GM23248 (cell line): ENCODE results near the gene LSR. TPM values are rescaled to one million over a fixed set of nuclear protein-coding genes. Genes with fewer than 3 reads are reported as not detected.

ENCODE experiments used
- DNase-seq: peaks from one replicate; pipeline ENCODE4 v3.0.0-alpha.2; 2015
- H2AFZ ChIP-seq: fragments of 200-600 bp; sonication (generic); 2 replicates; pipeline ENCODE4 v1.6.1; 2016; ENCODE audit warnings: antibody characterized with exemption
- H3F3A ChIP-seq: fragments of 200-600 bp; sonication (generic); 2 replicates; pipeline ENCODE4 v1.6.1; 2016; ENCODE audit warnings: mild to moderate bottlenecking, antibody characterized with exemption, mixed run types; ENCODE audit not compliant: insufficient read depth
- H3K27ac ChIP-seq: fragments of 200-600 bp; sonication (generic); 2 replicates; pipeline ENCODE4 v1.5.1; 2016; ENCODE audit warnings: mild to moderate bottlenecking
- H3K27me3 ChIP-seq: fragments of 200-600 bp; sonication (generic); replicated peaks from 2 replicates; pipeline ENCODE4 v1.6.1; 2016; ENCODE audit warnings: mild to moderate bottlenecking; ENCODE audit not compliant: insufficient read depth
- H3K36me3 ChIP-seq: fragments of 200-600 bp; sonication (generic); 2 replicates; pipeline ENCODE4 v1.6.1; 2016; ENCODE audit warnings: low read depth, mild to moderate bottlenecking
- H3K4me1 ChIP-seq: fragments of 200-600 bp; sonication (generic); 2 replicates; pipeline ENCODE4 v1.6.1; 2016; ENCODE audit warnings: mild to moderate bottlenecking; ENCODE audit not compliant: insufficient read depth
- H3K4me2 ChIP-seq: fragments of 200-600 bp; sonication (generic); one replicate; pipeline ENCODE4 v1.6.1; 2016; ENCODE audit warnings: mild to moderate bottlenecking; ENCODE audit not compliant: unreplicated experiment
- H3K4me3 ChIP-seq: fragments of 200-600 bp; sonication (generic); 2 replicates; pipeline ENCODE4 v1.5.1; 2016; ENCODE audit warnings: mild to moderate bottlenecking
- H3K79me2 ChIP-seq: fragments of 200-600 bp; sonication (generic); 2 replicates; pipeline ENCODE4 v1.6.1; 2016; ENCODE audit warnings: mild to moderate bottlenecking; ENCODE audit not compliant: insufficient read depth
- H3K9ac ChIP-seq: fragments of 200-600 bp; sonication (generic); 2 replicates; pipeline ENCODE4 v1.6.1; 2016; ENCODE audit warnings: mild to moderate bottlenecking
- H3K9me2 ChIP-seq: fragments of 200-600 bp; sonication (generic); 2 replicates; pipeline ENCODE4 v1.6.1; 2016; ENCODE audit warnings: mixed run types, mild to moderate bottlenecking, moderate library complexity; ENCODE audit not compliant: insufficient read depth
- H3K9me3 ChIP-seq: fragments of 200-600 bp; sonication (generic); one replicate; pipeline ENCODE4 v1.6.1; 2017; ENCODE audit warnings: low read depth
- H4K20me1 ChIP-seq: fragments of 200-600 bp; sonication (generic); 2 replicates; pipeline ENCODE4 v1.6.0; 2016; ENCODE audit not compliant: insufficient read depth
- EZH2 ChIP-seq: fragments of 200-600 bp; sonication (generic); IDR thresholded peaks from 2 replicates; pipeline ENCODE4 v1.6.1; 2018; ENCODE audit warnings: antibody characterized with exemption, mild to moderate bottlenecking; ENCODE audit not compliant: insufficient read depth, poor library complexity, severe bottlenecking
- EZH2phosphoT487 ChIP-seq: fragments of 200-600 bp; sonication (generic); IDR thresholded peaks from 2 replicates; pipeline ENCODE4 v1.6.1; 2018; ENCODE audit warnings: antibody characterized with exemption, moderate library complexity, mild to moderate bottlenecking, low read depth; ENCODE audit not compliant: insufficient read depth
- WGBS, 2 experiments: methylation state at CpG; one replicate each; pipeline ENCODE4 v1.1.6; 2015 to 2017; ENCODE audit warnings: low lambda C conversion rate in 2 of 2, low coverage in 1 of 2; ENCODE audit errors: missing lambda C conversion rate in 2 of 2; 5-methylcytosine and 5-hydroxymethylcytosine counted together
- in situ Hi-C: fragments of 300-500 bp; cut with MboI; formaldehyde crosslinking; loops from 2 replicates; pipeline ENCODE4 v1.15.0; 2020
- polyA plus RNA-seq: library from polyadenylated mRNA; unstranded; fragments of >200 nt; fragmentation: Nextera tagmentation; extraction: Ambion mirVana; gene quantifications from 2 replicates; pipeline ENCODE4 v1.2.1, GENCODE V29; 2016
- total RNA-seq: library from RNA; depleted of rRNA; stranded (reverse); fragments of >200 nt; shearing (Covaris generic); gene quantifications from 2 replicates; pipeline ENCODE4 v1.2.3, GENCODE V29; 2014; rRNA removed

Gene LSR, protein sequence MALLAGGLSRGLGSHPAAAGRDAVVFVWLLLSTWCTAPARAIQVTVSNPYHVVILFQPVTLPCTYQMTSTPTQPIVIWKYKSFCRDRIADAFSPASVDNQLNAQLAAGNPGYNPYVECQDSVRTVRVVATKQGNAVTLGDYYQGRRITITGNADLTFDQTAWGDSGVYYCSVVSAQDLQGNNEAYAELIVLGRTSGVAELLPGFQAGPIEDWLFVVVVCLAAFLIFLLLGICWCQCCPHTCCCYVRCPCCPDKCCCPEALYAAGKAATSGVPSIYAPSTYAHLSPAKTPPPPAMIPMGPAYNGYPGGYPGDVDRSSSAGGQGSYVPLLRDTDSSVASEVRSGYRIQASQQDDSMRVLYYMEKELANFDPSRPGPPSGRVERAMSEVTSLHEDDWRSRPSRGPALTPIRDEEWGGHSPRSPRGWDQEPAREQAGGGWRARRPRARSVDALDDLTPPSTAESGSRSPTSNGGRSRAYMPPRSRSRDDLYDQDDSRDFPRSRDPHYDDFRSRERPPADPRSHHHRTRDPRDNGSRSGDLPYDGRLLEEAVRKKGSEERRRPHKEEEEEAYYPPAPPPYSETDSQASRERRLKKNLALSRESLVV
- total RNA-seq = not detected in 2 replicates
- polyA plus RNA-seq = 2.7 and 3.1 TPM in 2 replicates

DNA sequence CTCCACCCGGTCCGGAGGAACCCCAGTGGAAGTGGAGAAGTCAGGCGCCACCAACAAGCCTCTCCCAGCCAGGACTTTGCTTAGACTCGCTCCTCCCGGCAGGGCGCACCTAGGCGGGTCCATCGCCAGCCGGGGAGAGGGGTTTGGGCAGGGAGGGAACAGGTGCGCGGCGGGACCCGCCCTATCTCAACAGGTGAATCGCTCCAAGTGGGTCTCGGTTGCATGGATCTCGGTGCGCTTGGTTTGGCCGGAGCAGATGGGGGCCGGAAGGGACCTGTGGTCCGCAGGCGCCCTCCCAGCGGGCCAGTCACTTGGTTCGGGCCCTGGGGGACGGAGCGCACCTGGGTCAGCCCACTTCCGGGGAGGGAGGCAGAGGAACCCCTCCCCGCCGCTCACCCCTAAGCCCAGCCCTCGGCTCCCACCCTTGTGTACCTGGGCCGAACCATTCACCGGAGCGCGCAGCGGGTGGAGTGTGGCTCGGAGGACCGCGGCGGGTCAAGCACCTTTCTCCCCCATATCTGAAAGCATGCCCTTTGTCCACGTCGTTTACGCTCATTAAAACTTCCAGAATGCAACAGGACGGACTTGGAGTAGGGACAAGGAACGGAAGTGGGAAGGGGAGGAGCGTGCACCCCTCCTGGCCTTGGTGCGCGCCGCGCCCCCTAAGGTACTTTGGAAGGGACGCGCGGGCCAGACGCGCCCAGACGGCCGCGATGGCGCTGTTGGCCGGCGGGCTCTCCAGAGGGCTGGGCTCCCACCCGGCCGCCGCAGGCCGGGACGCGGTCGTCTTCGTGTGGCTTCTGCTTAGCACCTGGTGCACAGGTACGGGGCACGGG, at the start of gene LSR:
Gene LSR, plus strand, starts transcription at position 693 of the 836 bp plus-strand sequence. Its CDS starts 21 bp downstream, at position 714.
- H3K4me1 ChIP-seq = no peaks in the 10 kb centered on the region
- no peak within 1 kb of the TSS for H2AFZ ChIP-seq
- no peaks in the 10 kb centered on the region for H3K9me3 ChIP-seq
- no peaks in the 10 kb centered on the region for H3F3A ChIP-seq
- TF ChIP-seq EZH2phosphoT487 (no peak), EZH2 (no peak)
- 3 to 4% methylated on average over 63 to 68 of the region's 69 CpGs for WGBS, 2 experiments
- H3K36me3 ChIP-seq = no peaks in the 10 kb centered on the region
- no peak within 1 kb of the TSS for H3K4me3 ChIP-seq
- DNase-seq = no peak
- no peaks in the 10 kb centered on the region for H3K79me2 ChIP-seq
- peaks cover 44% of the 10 kb centered on the region for H3K27me3 ChIP-seq
- H3K4me2 ChIP-seq = no peak within 1 kb of the TSS
- in situ Hi-C loops = no loop called here
- no peak within 1 kb of the TSS for H3K27ac ChIP-seq
- no peaks in the 10 kb centered on the region for H4K20me1 ChIP-seq
- no peaks in the 10 kb centered on the region for H3K9me2 ChIP-seq
- no peak within 1 kb of the TSS for H3K9ac ChIP-seq

DNA sequence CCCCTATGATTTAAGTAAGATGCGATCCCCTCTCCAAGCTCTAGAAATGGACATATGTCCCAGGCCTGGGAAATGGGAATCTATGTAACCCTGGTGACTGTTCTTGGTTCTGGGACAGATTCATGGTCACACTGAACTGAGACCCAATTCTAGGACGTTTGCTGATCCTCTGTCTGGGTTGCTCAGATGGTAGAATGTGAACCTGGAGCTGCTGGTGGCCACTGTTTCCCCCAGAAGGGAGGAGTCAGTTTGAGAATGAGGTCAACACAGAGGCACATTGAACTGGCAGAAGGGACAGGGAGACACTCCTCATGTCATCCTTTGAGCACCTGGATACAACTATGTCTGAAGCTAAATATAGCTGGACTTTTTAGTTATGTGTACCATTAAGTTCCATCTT, 49.3 kb upstream of the LSR start:
- Histone ChIP-seq H2AFZ (no peak overlapping the region), H4K20me1 (no peaks in the 10 kb centered on the region), H3K4me2 (no peak overlapping the region), H3K4me3 (no peak overlapping the region), H3K9me2 (no peaks in the 10 kb centered on the region), H3K79me2 (no peaks in the 10 kb centered on the region), H3K9me3 (no peaks in the 10 kb centered on the region), H3F3A (peaks cover 17% of the 10 kb centered on the region; the same call in 1 of the 2 replicates), H3K4me1 (peaks cover 9% of the 10 kb centered on the region), H3K27me3 (peaks cover 6% of the 10 kb centered on the region), H3K9ac (no peak overlapping the region), H3K27ac (no peak overlapping the region), H3K36me3 (no peaks in the 10 kb centered on the region)
- WGBS, 2 experiments = 45 to 47% methylated on average over 2 of the region's 2 CpGs
- TF ChIP-seq EZH2 (no peak), EZH2phosphoT487 (no peak)
- DNase-seq = no peak
- in situ Hi-C loops = no loop called here

DNA sequence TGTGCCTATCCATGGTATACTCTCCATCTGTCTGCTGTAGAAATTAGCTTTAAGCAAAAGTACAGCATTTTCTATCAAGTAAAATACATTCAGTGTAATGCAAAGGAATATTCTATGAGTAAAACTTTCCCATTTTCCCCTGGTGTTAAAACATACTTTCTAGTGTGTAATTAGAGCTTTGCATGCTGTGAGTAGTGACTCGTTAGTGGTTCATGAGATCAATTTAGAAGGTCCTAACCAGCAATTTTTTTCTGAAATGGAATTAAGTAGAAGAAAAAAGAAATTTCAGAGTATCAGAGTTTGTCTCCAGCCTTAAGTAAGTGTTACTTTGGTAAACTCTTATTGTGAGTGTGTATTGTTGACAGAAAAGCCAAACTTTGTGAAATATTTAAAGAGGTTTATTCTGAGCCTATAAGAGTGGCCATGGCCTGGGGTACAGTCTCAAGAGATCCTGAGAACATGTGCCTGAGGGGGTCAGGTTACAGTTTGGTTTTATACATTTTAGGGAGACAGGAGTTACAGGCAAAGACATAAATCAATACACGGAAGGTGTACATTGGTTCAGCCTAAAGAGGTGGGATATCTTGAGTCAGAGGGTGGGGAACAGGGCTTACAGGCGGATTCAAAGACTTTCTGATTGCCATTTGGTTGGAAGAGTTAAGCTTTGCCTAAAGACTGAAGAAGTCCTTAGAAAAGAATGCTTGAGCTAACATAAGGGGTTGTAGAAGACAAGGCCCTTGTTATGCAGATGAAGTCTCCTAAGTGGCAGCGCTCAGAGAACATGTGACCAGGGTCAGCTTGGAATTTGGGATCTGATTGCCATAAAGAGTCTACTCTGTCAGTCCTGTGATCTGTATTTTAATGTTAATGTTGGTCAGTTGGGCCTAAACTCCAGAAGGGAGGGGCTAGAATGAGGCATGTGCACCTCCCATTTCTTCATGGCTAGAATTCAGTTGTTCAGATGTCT, 45.8 kb upstream of the LSR start:
- H3F3A ChIP-seq = no peaks in the 10 kb centered on the region
- no peak overlapping the region for H3K27ac ChIP-seq
- H3K9me2 ChIP-seq = no peaks in the 10 kb centered on the region
- no peak overlapping the region for H2AFZ ChIP-seq
- TF ChIP-seq EZH2phosphoT487 (no peak), EZH2 (no peak)
- H4K20me1 ChIP-seq = no peaks in the 10 kb centered on the region
- 64 to 65% methylated on average over 4 of the region's 4 CpGs for WGBS, 2 experiments
- no peak overlapping the region for H3K4me3 ChIP-seq
- H3K4me1 ChIP-seq = no peaks in the 10 kb centered on the region
- peaks cover 13% of the 10 kb centered on the region for H3K27me3 ChIP-seq
- no peaks in the 10 kb centered on the region for H3K79me2 ChIP-seq
- no peaks in the 10 kb centered on the region for H3K36me3 ChIP-seq
- no peak for DNase-seq
- in situ Hi-C loops = no loop called here
- H3K9ac ChIP-seq = no peak overlapping the region
- no peaks in the 10 kb centered on the region for H3K9me3 ChIP-seq
- no peak overlapping the region for H3K4me2 ChIP-seq
